Activated CD8-positive, alpha-beta memory T cell treated with anti-CD3 and anti-CD28 coated beads, Interleukin-2, amount 50 U/mL, for 48 hours (primary cell): ENCODE data around the gene EYA3.

ENCODE experiments used
- DNase-seq: peaks from one replicate; pipeline ENCODE4 v3.0.0-alpha.2; 2020

Gene EYA3

DNA sequence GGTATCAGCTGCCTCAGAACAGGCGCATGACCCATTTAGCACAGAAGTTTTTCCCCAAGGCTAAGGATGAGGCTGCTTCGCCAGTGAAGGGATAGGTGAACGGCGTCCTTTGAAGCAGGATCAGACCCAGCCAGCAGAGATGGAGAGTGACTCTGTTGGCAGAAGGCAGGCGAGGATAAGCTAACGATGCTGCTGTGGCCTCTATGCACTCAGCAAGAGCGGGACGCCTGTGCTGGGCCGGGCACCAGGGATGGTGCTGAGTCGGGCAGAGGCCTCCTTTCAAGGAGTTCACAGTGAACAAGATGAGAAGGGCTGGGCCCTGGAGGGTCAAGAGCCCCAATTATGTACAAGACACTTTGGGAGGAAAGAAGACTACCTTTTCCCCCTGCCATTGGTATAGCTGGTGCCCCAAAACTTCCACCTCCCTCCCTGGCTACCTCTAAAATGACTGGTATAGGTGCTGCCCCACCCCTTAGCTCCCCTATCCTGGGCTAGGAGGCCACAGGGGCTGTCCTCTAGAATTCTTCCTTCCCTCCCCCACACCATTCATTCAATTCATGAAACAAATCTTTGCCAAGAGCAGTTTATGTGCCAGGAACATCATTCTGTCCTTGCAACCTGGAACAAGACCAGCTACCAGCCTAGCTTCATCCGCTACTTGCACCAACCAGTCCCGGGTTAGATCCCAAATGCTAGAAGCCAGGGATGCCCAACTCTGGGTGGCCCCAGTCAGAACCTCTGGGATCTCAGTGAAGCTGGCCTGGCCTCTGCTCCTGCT is 121.1 kb downstream of the EYA3 start:
- no peak for DNase-seq

DNA sequence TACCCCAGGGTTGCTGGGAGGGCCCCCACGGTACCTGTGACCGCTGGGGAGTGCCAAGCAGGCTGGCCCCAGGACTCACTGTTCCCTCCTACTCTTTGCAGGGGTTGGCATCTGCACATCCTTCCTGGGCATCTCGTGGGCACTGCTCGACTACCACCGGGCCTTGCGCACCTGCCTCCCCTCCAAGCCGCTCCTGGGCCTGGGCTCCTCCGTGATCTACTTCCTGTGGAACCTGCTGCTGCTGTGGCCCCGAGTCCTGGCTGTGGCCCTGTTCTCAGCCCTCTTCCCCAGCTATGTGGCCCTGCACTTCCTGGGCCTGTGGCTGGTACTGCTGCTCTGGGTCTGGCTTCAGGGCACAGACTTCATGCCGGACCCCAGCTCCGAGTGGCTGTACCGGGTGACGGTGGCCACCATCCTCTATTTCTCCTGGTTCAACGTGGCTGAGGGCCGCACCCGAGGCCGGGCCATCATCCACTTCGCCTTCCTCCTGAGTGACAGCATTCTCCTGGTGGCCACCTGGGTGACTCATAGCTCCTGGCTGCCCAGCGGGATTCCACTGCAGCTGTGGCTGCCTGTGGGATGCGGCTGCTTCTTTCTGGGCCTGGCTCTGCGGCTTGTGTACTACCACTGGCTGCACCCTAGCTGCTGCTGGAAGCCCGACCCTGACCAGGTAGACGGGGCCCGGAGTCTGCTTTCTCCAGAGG is 121.9 kb downstream of the EYA3 start:
- no peak for DNase-seq

DNA sequence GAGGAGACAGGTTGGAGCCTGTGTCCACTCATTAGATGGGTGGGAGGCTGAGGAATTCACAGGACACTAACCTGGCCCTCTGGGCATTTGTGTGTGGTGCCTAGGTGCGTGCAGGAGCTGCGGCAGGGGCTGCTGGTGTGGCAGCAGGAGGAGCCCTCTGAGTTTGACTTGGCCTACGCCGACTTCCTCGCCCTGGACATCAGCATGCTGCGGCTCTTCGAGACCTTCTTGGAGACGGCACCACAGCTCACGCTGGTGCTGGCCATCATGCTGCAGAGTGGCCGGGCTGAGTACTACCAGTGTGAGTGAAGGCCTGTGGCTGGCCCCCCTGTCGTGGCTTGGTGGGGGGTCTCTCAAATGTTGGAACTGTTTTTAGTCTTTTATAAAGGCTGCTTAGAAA is 125.0 kb downstream of the EYA3 start:
- no peak for DNase-seq

DNA sequence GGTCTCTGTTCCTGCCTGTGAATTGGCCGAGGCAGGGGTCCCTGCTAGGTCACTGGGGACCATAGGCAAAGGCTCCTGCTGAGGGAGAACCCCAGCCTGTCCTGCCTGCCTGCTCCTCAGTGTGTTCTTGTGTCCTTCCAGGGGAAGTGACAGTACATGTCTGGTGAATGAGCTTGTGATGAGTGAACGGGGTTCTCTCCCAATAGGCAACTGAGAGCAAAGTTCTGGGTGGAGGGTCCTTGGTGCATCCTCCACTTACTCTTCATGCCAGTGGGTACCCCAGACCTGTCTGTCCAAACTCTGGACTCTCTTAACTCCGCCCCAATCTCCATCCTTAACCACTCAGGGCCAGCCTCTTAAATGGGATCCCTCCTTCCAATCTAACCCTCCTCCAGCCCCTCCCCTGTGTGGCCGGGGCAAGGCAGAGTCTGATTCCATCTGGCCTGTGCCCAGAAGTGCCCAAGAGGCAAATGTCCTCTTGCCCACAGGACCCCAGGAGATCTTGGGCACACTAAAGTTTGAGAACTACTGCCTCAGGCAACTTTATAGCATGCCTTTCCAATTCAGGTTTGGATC is 126.7 kb downstream of the EYA3 start:
- no peak for DNase-seq

DNA sequence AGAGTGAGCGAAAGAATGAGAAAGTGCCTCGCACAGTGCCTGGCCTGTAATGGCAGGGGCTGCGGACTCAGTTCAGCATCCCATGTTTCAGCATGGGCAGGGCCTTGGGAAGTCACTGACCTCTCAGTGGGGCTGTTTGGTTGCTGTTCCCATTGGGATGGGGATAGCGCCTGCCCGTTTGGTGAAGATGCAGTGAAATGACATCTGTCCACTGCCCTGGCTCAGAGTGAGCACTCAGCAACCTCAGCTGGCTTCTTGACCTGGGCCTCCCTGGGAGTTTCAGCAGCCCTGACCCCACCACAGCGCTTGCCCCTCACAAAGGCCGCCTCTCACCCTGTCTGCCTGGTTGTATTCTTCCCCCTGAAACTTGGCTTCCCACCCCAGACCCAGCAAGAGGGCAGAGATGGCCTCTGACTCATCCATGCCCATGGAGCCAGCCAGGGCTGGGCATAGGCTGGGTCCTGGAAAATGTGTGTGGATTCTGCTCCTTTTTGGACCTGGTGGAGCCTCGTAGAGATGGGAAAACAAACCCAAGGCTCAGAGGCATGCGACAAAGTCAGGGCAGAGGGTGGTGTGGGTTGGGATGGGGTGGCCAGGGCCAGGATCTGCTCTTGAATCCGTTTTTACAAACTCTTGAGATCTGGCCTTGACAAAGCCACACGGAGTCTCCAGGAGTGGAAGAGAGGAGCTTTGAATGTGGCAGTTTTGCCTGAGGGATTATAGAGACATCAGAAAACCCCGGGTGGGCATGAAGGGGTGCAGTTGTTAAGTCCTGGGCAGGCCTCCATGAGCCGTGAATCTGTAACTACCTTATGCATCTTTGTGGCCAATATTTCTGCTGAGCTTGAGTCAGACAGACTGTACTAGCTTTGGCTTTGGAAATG is 127.4 kb downstream of the EYA3 start:
- no peak for DNase-seq

DNA sequence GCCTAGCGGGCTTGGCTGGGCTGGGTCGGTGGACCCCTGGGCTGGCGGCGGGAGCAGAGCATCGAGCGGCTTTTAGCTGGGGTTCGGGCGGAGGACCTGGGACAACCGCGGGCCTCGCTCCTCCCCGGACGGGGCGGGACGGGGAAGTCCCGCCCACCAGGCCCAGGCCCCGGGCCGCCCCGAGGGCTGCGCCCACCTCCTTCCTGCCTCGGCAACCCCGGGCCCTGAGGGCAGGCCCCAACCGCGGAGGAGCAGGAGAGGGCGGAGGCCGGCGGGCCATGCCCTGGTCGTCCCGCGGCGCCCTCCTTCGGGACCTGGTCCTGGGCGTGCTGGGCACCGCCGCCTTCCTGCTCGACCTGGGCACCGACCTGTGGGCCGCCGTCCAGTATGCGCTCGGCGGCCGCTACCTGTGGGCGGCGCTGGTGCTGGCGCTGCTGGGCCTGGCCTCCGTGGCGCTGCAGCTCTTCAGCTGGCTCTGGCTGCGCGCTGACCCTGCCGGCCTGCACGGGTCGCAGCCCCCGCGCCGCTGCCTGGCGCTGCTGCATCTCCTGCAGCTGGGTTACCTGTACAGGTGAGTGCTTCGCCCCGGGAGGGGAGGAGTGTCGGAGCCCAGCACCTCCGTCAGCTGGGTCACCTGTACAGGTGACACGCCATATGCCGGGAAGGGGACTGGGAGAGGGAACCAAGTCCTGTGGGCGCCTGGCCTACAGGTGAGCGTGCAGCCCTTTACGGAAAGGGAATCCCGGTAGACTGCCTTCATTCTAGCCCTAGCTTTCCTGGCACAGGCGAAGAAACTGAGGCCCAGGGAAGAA is 128.4 kb downstream of the EYA3 start, which contains the start of gene XKR8:
XKR8 (plus strand) TSS at position 182 of the 812 bp plus-strand sequence; CDS start at position 279, 97 bp downstream.
- peak; percentile 91 for DNase-seq

DNA sequence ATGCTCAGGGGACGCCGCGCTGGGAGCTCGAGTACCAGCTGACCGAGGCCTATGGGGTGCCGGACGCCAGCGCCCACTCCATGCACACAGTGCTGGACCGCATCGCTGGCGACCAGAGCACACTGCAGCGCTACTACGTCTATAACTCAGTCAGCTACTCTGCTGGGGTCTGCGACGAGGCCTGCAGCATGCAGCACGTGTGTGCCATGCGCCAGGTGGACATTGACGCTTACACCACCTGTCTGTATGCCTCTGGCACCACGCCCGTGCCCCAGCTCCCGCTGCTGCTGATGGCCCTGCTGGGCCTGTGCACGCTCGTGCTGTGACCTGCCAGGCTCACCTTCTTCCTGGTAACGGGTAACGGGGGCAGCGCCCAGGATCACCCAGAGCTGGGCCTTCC is 129.9 kb downstream of the EYA3 start:
- DNase-seq = no peak

DNA sequence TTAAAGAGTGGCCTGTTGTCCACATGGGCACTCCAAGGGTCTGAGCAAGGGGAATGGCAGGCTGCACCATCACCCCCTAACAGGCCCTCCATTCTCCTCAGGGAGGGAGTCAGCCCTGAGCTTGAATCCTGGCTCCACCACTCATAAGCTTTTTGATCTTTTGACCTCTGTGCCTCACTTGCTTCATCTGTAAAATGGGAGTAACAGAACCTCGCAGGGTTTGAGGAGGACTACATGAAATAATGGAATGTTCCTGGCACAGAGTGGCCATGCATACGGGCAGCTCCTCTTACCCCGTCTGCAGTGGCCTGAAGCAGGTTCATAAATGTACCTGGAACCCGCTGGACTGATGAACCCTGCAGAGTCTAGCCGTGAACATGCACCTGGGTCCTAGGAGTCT is 130.8 kb downstream of the EYA3 start:
- DNase-seq = no peak

DNA sequence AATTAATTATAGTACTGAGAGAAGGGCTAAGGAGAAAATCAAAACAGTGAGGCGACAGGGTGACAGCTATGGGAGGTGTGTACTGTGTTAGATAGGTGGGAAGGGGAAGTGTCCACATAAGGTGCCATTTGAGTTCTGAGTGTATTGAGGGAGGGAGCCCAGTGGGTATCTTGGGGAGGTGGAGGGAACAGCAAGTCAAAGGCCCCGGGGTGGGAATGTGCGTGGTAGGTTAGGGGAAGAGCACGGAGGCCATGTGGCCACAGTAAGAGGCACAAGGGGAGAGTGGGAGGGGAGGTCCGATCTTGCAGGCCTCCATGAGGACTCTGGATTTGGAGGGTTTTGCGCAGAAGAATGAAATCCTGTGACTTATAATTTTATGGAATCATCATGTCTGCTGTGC is 131.6 kb downstream of the EYA3 start:
- DNase-seq = no peak

DNA sequence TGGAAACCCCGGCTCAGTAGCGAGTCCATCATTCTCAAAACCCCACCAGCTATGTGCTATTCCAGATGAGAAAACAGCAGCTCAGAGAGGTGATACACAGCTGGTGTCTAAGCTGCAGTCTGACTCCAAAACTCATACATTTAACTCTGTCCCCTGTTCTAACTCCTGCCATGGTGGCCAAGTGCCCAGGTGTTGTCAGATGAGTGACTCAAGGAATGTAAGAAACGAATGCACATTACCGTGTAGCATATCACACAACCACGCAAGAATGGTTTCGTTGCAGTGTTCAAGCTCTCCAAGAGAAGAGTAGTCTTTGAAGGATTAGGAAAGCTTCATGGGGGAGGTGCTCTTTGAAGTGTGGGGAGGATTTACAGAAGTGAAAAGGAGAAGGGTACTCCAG is 133.3 kb downstream of the EYA3 start:
- no peak for DNase-seq

DNA sequence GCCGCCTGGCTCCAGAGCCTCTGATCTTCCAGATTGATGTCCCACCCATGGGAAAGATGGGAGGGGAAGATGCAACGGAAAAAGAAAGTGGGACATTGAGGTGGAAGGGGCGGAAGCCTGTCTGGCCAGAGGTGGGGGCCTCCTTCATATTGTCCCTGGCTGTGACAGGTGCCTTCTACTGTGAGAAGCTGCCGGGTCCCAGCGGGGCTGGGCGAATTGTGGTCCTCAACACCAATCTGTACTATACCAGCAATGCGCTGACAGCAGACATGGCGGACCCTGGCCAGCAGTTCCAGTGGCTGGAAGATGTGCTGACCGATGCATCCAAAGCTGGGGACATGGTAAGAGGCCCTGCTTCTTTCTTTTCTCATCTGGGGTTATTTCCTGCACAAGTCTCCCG is 134.2 kb downstream of the EYA3 start:
- DNase-seq = no peak

DNA sequence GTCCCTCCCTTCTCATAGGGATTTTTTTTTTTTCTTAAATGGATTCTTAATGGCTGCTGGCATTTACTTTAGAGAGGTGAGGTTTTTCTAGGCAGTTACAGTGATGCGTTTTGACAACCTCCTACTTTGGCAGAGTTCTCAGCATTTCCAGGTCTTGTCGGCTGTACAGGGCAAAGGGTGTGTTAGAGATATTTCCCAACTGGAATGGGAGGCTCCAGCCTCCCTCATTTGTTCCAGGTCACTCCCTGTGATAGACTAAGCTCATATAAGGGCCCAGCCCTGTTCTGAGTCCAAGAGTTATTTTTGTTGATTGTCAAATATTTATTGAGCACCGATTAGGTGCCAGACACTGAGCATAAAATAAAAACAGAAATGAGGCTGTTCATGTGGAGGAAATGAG is 136.3 kb downstream of the EYA3 start:
- no peak for DNase-seq

DNA sequence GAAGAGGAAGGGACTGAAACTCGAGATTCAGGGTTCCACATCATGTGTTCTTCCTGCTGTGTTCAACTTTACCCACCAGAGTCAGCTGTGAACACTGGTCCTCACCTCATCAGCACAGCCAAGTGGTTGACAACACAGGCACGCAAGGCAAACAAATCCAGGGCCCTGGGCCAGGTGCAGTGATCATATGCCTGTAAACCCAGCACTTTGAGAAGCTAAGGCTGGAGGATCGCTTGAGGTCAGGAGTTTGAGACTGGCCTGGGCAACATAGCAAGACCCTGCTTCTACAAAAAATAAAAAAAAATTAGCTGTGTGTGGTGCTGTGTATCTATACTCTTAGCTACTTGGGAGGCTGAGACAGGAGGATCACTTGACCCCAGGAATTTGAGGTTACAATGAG is 137.0 kb downstream of the EYA3 start:
- DNase-seq = no peak

DNA sequence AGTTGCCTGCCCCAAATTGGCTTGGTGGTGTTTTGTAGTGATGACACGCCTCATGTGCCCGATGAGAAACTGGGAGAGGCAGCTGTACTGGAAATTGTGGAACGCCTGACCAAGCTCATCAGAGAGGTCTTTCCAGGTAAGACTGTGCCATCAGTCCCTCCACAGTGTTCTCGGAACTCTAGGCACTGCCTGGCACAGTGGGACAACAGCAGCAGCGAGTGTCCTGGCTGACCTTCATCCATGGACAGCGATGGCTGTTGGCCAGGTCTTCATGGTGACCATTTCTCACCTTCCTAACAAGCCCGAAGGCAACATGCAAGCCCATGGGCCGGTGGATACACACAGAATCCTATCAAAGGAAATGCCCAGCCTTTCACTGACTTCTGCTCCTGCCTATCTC is 139.4 kb downstream of the EYA3 start:
- no peak for DNase-seq

DNA sequence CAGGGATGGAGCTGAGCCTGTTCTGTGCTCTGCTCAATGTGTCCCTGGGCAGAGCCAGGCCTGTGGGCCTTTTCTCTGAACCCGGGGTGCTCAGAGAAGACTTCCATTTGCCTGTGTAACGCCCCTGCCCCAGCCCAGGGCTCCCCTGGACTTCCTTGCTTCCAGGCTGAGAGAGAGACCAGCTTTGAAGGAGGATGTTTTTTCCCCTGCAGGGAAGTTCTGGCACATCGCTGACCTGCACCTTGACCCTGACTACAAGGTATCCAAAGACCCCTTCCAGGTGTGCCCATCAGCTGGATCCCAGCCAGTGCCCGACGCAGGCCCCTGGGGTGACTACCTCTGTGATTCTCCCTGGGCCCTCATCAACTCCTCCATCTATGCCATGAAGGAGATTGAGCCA is 143.4 kb downstream of the EYA3 start:
- DNase-seq = no peak

DNA sequence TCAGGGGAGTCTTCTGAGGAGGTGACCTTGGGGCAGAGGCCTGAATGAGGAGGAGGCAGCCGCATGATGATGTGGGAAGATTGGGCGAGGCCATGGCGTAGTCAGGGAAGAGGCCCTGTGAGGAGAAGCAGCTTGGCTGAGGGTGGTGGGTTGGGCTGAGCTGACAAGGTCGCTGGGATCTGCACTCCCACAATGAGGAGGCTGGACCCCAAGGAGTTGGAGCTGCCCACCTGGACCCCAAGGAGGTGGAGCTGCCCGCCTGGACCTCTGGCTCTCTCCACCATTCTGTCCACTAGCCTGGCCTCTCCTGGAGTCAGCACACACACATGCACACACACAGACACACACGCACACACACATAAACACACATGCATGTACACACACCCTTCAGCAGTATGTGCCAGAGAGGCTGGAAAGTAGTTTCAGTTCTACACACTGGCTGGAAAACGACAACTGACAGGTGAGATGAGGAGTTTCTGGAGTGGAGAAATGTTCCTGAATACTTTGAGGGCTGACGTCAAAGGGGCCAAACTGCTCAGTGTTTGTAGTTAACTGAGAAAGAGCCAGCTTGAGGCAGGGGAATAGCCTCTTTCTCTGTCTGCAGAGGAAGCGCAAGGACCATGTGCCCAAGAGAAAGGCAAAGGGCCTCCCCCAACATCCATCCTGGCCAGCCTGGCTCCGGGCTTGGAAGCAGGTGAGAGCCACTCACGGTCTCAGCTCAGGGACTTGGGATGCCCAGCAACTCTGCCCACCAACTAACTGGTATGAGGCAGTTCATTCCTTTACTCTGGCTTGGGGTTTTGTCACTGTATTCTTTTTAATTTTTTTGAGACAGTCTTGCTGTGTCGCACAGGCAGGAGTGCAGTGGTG is 146.5 kb downstream of the EYA3 start:
- no peak for DNase-seq

DNA sequence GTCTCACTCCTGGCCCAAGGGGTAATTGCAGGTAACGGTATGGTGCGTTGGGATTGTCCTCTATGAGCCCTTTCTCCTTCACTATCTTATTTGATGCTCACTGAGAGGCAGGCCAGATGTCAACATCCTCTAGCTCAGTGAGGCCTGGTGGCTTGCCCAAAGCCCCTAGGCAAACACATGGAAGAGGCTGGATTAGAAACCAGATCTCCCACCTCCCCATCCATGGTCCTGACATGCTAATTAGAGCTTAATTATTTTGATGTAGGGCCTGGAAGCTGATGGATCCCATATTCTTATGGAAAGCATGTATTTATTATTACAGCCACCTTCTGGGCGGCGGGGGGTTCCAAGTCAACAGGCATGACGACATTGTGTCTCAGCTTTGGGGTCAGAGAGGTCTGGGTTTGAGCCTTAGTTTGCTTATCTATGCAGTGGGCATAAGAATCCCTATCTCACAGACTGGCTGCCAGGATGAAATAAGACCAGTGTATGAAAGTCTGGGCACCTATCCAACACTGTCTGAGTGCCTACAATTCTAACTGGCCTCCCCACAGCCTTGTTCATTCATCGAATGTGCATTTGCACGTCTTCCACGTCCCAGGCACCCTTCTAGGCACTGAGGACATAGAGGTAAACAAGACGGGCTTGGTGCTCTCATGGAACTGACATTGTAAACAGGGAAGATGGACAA is 147.4 kb downstream of the EYA3 start:
- no peak for DNase-seq

DNA sequence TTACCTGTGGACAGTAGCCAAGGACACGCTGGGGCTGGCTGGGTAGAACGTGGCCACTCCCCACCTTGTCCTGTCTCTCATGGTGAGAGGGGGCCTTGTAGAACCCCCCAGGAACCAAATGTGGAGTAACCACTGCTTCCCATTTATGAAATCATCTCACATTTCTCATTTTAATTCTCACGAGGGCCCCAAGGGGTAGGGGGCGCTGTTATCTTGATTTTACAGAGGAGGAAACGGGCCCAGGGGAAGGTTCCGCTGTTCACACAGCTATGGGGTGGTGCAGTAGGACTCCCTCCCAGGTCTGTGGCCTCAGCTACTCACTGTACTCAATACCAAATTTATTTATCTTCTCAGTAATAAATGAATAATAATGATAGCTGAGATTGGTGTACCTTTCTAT is 148.1 kb downstream of the EYA3 start:
- DNase-seq = peak; percentile 83

DNA sequence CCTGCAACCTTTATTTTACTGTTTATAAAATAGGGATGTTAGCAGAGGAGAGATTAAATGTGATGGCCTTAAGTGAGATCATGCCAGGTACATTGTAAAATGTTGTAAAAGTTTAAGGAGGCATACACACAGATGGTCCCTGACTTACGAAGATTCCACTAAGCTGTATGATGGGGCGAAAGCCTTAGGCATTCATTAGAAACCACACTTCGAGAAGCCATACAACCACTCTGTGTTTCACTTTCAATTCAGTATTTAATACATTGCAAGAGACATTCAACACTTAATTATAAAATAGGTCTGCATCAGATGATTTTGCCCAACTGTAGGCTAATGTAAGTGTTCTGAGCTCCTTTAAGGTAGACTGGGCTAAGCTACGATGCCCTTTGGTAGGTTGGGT is 149.9 kb downstream of the EYA3 start:
- no peak for DNase-seq

DNA sequence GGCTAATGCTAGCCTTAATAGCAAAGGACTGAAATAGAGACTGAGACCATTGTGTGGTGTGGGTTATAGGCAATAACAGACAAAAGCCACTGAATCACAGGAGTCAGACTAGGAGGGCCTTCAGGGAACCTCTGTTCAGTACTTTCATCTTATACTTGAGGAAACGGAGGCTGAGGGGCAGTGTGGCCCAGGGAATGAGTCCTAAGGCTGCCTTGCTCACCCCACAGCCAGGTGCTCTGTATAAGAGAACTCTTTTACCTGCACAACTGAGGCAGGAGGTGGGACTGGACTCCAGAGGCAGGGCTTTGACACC is 150.9 kb downstream of the EYA3 start:
- no peak for DNase-seq

DNA sequence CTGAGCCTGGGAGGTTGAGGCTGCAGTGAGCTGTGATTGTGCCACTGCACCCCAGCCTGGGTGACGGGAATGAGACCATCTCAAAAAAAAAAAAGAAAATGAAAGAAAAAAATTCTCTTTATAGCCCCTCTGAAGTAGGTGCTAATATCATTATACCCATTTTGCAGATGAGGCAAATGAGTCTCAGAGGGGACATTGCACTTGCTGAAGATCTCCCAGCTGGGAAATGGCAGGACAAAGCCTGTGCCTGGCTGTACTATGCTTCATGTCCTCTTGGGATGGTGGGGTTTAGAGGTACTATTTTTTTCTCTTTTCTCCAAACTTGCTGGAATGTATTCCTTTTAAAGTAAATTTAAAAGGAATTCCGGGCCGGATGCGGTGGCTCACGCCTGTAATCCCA is 152.0 kb downstream of the EYA3 start:
- DNase-seq = no peak
